MM.1S (cell line): Measurements from ENCODE around the gene NR1I2.

Experiments used
- EZH2 ChIP-seq: fragments of 300-600 bp; sonication (generic); optimal IDR thresholded peaks from 2 replicates; pipeline ENCODE3; 2017; ENCODE audit warnings: low read depth, mild to moderate bottlenecking, antibody characterized with exemption, low read length, mixed read lengths
- EZH2phosphoT487 ChIP-seq: fragments of 300-600 bp; sonication (generic); IDR thresholded peaks from 2 replicates; pipeline ENCODE4 v1.6.1; 2018; ENCODE audit warnings: antibody characterized with exemption, low read length
- TF ChIP-seq, protein P1 (sequence below): fragments of 300-600 bp; sonication (generic); IDR thresholded peaks from 2 replicates; pipeline ENCODE4 v1.5.1; 2016; ENCODE audit warnings: antibody characterized with exemption, low read length, mixed read lengths

DNA sequence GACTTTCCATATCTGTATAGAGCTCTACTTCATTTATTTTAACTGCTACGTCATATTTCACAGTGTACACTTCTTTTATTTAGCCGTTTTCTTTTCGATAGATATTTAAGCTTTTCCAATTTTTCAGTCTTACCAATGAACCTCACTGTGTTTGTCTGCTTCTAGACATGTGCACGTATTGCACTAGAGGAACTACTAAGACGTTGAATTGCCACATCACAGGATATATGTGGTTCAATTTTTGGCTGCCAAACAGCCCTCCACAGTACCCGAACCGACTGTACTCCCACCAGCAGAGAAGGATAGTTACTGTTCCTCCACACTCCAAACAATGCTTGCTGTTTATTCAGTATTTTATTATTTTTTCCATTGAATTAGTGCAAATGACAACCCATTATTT is 2.0 kb downstream of the NR1I2 start:
- TF ChIP-seq, protein P1, sequence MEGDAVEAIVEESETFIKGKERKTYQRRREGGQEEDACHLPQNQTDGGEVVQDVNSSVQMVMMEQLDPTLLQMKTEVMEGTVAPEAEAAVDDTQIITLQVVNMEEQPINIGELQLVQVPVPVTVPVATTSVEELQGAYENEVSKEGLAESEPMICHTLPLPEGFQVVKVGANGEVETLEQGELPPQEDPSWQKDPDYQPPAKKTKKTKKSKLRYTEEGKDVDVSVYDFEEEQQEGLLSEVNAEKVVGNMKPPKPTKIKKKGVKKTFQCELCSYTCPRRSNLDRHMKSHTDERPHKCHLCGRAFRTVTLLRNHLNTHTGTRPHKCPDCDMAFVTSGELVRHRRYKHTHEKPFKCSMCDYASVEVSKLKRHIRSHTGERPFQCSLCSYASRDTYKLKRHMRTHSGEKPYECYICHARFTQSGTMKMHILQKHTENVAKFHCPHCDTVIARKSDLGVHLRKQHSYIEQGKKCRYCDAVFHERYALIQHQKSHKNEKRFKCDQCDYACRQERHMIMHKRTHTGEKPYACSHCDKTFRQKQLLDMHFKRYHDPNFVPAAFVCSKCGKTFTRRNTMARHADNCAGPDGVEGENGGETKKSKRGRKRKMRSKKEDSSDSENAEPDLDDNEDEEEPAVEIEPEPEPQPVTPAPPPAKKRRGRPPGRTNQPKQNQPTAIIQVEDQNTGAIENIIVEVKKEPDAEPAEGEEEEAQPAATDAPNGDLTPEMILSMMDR = no peak
- no peak for TF ChIP-seq EZH2phosphoT487
- no peak for TF ChIP-seq EZH2
